ENCODE measurements around the gene COBL.

The COBL gene

GRCh38 chr7:51344406-51345138 is 28.0 kb upstream of the COBL start:
- H3K4me3 ChIP-seq (ENCODE audit: control insufficient read depth, low read depth, low read length): no peak overlapping the region
- TF ChIP-seq CTCF (IDR thresholded peaks at IDR 0.05; ENCODE audit: control insufficient read depth, insufficient read depth, low read depth, low read length, missing control alignments): no peak
- DNase-seq (ENCODE audit: low read depth): no peak

GRCh38 chr7:51340936-51341335 is 24.3 kb upstream of the COBL start:
- no peak for TF ChIP-seq CTCF (IDR thresholded peaks at IDR 0.05; ENCODE audit: control insufficient read depth, insufficient read depth, low read depth, low read length, missing control alignments)
- DNase-seq (ENCODE audit: low read depth): no peak
- no peak overlapping the region for H3K4me3 ChIP-seq (ENCODE audit: control insufficient read depth, low read depth, low read length)

- H3K4me3 ChIP-seq (ENCODE audit: control insufficient read depth, low read depth, low read length): no peak overlapping the region
- TF ChIP-seq CTCF (IDR thresholded peaks at IDR 0.05; ENCODE audit: control insufficient read depth, insufficient read depth, low read depth, low read length, missing control alignments): no peak
- DNase-seq (ENCODE audit: low read depth): no peak
Observed at GRCh38 chr7:51340029-51340838, 23.6 kb upstream of the COBL start.

GRCh38 chr7:51335057-51335456 is 18.4 kb upstream of the COBL start:
- no peak for TF ChIP-seq CTCF (IDR thresholded peaks at IDR 0.05; ENCODE audit: control insufficient read depth, insufficient read depth, low read depth, low read length, missing control alignments)
- H3K4me3 ChIP-seq (ENCODE audit: control insufficient read depth, low read depth, low read length): no peak overlapping the region
- DNase-seq (ENCODE audit: low read depth): no peak

- DNase-seq (ENCODE audit: low read depth): no peak
- H3K4me3 ChIP-seq (ENCODE audit: control insufficient read depth, low read depth, low read length): no peak overlapping the region
- no peak for TF ChIP-seq CTCF (IDR thresholded peaks at IDR 0.05; ENCODE audit: control insufficient read depth, insufficient read depth, low read depth, low read length, missing control alignments)
Observed at GRCh38 chr7:51329696-51330263, 13.2 kb upstream of the COBL start.

- no peak for TF ChIP-seq CTCF (IDR thresholded peaks at IDR 0.05; ENCODE audit: control insufficient read depth, insufficient read depth, low read depth, low read length, missing control alignments)
- no peak overlapping the region for H3K4me3 ChIP-seq (ENCODE audit: control insufficient read depth, low read depth, low read length)
- DNase-seq (ENCODE audit: low read depth): no peak
Observed at GRCh38 chr7:51328351-51328801, 11.8 kb upstream of the COBL start.
